GM18858 (cell line): ENCODE results near the gene CSF3R.
A peak's percentile ranks its signal among the peaks of the same experiment; 100 is the strongest.

Source experiments
- ATAC-seq: cut with Tn5 transposase; IDR thresholded peaks from one replicate; pipeline ENCODE4 v1.9.1; 2021; ENCODE audit not compliant: unreplicated experiment

CSF3R gene

DNA sequence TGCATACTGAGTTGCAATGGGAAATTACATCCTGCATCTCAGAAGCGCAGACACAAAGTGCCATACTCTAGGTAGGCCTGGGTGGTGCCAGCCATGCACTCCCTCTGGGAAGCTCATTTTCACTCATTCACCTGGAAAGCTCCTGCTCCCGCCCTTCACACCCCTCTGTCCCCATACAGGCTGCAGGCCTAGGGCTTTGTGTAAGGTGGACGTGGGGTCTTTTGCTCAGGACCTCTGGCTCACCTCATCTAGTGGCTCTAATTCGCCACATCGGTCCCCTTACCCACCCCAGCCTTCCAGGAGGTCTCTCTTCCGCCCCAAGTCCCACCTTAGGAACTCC is 19.3 kb downstream of the CSF3R start:
- no peak for ATAC-seq

DNA sequence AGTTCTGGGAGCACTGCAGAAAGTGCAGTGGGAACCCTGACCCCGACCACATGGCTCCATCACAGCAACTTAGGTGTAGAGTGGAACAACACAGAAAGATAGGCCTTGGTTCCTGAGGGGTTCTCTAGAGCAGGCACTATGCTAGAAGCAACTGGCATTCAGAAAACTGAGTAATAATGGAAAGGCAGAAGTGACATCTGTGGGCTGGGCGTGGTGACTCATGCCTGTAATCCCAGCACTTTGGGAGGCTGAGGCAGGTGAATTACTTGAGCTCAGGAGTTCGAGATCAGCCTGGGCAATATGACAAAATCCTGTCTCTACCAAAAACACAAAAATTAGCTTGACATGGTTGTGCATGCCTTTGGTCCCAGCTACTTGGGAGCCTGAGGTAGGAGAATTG is 23.8 kb downstream of the CSF3R start:
- no peak for ATAC-seq

DNA sequence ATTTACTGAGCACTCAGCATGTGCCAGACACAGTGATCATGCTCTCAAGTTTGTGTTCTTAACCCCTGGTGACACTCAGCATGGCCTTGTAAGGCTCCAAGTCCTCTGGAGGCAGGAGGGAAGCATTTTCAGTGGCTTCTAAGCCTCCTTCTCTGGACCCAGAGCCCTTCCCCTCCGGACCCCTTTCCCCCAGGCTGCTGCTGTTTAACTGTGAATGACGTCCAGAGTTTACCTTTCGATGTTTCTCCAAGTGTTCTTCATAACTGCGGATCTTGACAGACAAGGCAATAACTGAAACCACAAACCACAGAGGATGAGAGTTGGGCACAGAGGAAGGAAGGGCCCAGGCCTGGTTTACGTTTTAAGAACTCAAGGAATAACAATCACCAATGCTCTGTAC is 25.0 kb downstream of the CSF3R start:
- no peak for ATAC-seq

- ATAC-seq: no peak
These were observed 26.3 kb downstream of the CSF3R start for GRCh38 chr1:36456391-36456928.

GRCh38 chr1:36455386-36455785 is 27.3 kb downstream of the CSF3R start:
- ATAC-seq: no peak

GRCh38 chr1:36453600-36454388 is 28.9 kb downstream of the CSF3R start:
- no peak for ATAC-seq

- ATAC-seq: no peak
These were observed 29.7 kb downstream of the CSF3R start for GRCh38 chr1:36453051-36453450.

DNA sequence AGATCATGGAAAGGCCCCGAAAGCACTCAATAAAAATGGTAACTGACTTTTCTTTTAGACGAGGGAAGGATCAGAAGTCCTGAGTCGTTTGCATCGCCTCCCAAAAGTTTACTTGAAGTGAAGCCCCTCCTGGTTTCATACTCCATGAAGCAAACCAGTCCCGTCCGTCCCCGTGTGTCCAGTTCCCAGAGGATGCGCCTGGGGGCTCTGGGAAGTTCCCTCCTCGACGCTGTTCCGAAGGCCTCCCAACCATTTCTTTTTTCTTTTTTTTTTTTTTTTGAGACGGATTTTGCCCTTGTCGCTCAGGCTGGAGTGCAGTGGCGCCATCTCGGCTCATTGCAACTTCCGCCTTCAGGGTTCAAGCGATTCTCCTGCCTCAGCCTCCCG is 31.8 kb downstream of the CSF3R start:
- no peak for ATAC-seq

DNA sequence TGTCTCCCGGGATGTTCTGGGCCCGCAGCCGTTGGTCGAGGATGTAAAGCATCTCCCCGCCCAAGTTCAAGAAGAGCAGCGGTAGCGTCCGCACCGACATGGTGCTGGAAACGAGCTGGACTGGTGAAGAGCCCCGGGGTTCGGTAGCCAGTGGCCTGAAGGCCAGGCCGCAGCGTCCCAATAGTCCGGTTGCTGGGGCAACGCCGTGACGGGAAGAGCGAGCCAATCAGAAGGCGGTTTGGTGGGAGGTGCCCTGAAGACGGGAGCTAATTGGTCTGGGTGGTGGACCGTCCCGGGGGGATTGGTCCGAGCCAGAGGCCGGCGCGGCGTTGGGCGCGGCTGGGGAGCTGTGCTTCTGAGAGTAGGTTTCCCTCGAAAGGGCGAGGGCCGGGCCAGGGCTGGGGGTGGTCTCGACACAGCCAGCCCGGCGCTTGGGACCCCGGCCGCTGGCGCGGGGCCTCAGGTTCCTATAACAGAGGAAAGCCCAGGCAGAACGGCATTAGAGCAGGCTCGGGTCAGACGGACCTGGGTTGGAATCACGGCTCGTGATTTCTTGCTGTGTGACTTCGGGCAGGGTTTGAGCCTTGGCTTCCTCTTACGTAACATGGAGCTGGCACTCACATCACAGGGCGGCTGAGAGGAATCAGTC is 32.3 kb downstream of the CSF3R start, which contains the start of gene OSCP1:
Gene OSCP1, minus strand, starts transcription at position 182 of the 649 bp plus-strand sequence. Its CDS starts 82 bp downstream, at position 100.
- peak; percentile 93 for ATAC-seq

- no peak for ATAC-seq
These were observed 34.1 kb downstream of the CSF3R start for GRCh38 chr1:36448530-36449056.

DNA sequence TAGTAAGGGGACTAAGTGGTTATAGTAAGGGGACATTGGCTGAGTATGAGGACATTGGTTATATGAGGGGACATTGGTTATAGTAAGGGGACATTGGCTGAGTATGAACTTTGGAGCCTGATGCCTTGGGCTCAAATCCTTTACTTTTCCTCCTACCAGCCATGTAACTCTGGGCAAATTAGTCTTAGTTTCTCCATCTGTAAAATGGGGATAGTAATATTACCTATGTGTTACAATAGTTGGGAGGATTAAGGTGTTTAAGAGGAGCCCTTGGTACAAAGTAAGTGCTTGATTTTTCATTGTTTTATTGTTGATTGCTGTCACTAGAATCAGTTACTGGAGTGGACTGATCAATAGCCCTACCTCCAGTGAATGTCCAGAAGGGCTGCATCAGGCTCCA is 35.3 kb downstream of the CSF3R start:
- no peak for ATAC-seq

DNA sequence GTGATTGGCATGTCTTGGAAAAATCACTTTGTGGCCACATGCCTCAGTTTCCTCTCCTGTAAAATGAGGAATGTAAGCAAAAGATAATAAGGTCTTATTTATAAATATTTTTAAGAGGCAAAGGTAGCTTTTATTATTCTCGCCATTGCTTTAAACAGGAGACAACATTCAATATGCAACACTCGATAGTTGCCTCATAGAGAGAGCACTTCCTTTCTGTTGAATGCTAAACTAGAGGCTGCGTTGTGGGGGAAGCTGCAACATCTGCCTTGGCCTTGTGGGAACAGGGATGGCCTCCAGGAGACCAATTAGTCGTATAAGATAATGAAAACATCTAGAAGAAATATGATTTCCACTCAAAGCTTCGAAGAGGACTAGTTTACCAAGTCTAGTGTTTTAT is 36.0 kb downstream of the CSF3R start:
- ATAC-seq: no peak

GRCh38 chr1:36446271-36446670 is 36.4 kb downstream of the CSF3R start:
- no peak for ATAC-seq

DNA sequence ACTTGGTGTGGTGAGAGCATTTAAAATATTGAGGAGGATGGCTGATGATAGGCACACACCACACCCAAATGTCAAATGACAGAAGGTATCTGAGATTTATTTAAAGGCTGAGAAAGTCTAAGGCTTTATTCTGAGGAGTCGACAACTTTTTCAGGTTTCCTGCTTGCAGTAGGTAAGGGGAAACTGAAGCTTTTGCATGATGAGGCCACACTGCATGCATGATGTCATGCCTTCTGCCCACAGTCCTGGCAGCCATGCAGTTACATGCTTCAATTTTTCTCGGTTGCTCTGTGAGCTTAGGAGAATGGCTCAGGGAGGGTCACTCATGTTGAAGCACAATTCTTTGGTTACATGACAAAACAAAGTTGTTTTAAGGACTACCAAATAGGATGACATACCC is 39.4 kb downstream of the CSF3R start:
- ATAC-seq: no peak

DNA sequence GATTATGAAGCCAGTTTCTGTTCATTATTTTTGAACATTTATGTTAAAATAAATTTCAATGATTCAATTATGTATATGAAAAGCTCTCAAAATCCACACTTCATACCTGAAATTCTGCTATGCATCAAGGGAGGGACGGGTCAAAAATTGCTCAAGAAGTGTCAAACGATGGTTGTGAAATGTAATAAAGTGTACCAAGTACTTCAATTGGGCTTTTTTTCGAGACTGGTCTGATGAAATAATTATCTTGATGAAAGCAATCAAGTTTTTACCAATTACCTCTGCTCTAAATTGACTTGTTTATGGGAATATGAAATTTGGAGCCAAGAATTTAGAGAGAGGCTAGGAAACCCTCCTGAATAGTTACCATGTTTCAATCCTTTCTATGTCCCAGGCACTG is 40.4 kb downstream of the CSF3R start:
- ATAC-seq: no peak

DNA sequence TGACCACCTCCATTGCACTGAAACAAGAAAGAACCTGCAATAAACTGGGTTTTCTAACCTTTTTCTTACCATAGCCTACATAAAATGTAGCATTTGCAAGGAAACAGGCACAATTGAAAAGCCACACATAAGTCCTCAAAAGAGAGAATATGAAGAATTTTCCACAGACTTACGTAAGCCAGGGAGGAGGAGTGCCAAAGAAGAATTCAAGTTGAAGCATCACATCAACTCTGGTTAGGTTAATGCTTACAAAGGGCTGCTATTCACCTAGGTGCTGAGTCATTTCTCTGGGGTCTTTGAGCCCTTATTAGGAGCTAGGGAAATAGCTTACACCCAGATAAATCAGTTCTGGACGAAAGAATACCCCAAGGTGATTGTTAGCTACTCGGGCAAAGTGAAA is 42.1 kb downstream of the CSF3R start:
- ATAC-seq: no peak

GRCh38 chr1:36440044-36440443 is 42.7 kb downstream of the CSF3R start:
- ATAC-seq: no peak

DNA sequence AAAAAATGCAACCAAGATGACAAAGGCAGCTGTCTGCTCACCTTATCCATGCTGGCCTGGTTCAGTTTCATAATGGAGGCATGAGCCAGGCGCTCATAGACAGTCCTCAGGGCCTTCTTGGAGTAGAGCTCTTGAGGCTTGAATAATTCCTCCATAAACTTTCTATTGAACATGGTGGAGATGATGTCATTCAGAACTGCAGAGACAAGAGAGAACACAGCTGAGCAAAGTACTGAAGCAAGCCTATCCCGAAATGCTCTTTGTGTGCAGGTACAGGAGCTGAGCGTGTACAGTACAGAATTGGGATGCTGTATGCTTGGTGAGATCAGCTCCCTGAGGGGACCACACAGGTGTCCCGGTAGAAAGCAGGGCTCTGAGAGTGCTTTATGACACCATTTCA is 44.0 kb downstream of the CSF3R start:
- ATAC-seq: no peak

GRCh38 chr1:36436821-36437220 is 45.9 kb downstream of the CSF3R start:
- ATAC-seq: no peak

DNA sequence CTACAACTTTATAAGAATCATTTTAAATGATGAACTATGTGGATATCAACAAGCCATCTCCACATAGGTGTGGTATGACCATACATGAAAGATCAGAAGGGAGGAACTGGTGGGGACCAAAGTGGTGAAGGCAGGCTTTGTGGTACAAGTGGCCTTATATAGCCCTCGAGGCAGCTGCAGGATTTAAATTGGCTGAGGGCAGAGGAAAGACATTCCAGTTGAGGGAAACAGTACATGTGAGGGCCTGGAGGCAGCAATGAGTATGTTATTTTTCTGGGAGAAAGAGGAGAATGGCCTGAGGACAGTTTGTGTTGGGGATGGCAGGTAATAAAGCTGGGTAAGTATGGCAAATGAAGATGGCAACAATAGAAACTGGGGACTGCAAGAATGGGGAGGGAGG is 49.6 kb downstream of the CSF3R start:
- no peak for ATAC-seq

DNA sequence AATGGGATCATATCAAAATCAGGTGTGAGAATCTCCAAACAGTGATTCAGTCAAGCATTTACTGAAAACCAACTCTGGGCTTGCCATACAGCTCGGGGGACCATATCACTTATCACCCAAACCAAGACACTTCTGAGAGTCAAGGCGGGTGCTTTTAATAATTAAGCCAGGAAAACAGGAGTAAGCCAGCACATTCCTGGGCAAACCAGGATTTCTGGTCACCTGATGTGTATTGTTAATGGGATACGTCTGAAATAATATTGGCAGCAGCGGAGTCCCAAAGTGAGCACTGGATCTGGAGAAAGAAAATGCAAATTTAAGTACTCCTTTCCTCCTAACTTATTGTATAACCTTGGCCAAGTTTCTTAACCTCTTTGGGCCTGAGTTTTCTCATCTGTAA is 50.1 kb downstream of the CSF3R start:
- no peak for ATAC-seq

DNA sequence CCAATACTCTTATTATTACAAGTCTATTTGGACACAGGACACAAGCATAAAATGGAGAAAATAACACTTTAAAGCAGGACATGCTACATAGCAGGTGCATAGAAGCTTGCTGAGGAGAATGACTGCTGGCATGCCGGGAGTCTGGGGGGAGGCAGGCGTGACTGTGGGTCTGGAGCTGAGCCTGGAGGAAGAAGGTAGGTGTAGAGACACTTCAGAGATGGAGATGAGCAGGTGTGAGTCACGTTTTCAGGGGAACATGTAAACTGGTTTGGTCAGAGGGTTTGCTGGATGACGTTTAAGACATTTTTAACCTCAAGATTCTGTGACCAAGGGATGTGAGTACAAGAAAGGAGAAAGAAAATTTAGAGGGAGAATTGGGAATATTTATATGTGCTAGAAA is 56.9 kb downstream of the CSF3R start:
- no peak for ATAC-seq
